GM18508 (cell line): ENCODE measurements around the gene FEM1B.
A peak's percentile ranks its signal among the peaks of the same experiment; 100 is the strongest.
"Not testable (repeated sequence)": the region's sequence is repeated elsewhere in the genome, so short reads cannot be mapped to it uniquely, and the experiment has no call there.

Experiments
- ATAC-seq: cut with Tn5 transposase; IDR thresholded peaks from one replicate; pipeline ENCODE4 v1.9.1; 2021; ENCODE audit warnings: moderate number of reproducible peaks; ENCODE audit not compliant: insufficient read depth, unreplicated experiment

The FEM1B gene

DNA sequence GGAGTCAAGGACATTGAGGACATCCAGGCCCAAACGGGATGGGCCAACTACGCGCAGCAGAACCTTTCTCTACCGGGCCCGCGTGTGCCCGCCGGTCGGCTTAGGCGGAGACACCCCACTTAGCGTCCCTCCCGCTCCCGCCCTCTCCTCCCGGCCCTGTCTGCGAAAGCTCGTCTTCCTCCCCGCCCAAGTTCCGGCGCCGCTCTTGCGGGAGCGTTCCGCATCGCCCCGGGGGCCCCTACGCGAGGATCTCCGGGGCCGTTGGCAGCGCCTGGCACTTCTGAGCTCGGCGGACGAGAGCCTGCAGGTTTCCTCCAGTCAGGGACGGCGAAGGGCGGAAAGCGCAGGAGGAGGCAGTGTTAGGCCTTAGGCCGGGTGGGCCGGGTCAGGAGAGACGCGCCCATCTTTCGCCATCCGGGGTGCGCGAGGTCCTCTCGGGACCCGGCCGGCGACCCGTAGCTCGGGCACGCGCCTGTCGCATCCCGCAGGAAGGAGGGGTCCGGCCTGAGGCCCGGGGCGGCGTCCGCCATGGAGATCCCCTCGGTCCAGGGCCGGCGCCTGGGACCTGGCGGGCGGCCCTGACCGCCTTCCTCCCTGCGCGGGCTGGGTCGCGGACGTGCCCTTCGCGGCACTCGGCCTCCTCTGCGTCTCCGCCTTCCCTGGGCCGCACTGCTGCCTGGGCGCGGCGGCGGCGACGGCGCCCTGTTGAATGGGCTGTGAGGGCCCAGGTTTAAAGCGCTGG, at the start of gene FEM1B:
Gene FEM1B (plus strand): TSS at position 143 of the 742 bp plus-strand sequence. CDS start 673 bp downstream, outside the sequence.
- peak; percentile 43 for ATAC-seq

DNA sequence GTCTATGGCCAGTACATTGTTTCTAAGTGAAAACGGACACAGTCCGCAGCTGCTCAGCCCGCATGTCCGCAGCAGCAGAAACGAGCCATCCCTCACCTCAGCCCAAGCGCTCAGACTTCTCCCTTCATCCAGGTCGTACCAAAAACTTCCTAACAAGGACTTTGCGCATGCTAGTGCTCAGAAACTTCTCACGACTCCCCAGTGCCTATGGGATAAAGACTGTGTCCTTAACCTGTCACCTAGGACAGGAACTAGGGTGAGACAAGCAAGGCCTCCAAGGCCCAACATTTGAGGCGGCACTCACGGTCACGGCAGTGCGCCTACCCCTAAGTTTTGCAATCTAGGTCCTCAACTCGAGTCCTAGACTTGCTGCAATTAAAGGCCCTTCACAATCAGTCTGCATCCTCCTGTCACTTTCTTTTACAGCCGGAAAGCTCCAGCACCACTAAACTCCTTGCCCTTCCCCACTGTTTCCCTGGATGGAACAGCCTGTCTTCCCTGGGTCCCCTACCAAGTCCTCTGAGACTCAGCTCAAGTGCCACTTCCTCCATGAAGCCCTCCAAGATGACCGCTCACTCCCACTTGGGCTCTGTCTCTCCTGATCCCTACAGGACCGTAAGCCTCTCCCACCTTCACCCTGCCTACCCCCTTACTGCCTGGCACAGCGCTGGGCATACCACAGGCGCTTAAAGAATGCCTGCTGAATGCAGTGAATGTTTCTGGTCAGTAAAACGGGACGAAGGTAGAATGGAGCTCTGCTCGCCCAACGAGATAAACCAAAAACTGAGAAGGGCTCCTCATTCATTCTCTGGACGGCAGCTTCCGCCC, 49.2 kb upstream of the FEM1B start:
- no peak for ATAC-seq

DNA sequence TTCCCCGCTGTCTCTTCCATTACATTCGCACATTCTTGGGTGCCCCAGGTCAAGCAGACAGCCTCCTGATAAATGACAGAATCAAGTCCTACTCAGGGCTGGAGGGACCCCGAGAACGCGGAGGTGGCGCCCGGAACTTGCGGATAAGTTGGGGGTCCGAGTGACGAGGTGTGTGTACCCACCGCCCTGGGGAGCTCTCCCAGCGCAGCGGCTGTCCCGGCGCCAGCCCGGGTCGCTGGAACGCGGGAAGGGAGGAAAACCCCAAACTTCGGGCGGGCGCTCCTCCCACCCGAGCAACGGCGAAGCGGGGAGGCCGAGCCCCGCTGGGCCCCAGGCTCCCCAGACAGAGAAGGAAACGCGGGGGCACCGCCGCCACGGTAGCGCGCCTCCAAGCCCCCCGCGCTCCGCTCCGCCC, 48.6 kb upstream of the FEM1B start:
- no peak for ATAC-seq

DNA sequence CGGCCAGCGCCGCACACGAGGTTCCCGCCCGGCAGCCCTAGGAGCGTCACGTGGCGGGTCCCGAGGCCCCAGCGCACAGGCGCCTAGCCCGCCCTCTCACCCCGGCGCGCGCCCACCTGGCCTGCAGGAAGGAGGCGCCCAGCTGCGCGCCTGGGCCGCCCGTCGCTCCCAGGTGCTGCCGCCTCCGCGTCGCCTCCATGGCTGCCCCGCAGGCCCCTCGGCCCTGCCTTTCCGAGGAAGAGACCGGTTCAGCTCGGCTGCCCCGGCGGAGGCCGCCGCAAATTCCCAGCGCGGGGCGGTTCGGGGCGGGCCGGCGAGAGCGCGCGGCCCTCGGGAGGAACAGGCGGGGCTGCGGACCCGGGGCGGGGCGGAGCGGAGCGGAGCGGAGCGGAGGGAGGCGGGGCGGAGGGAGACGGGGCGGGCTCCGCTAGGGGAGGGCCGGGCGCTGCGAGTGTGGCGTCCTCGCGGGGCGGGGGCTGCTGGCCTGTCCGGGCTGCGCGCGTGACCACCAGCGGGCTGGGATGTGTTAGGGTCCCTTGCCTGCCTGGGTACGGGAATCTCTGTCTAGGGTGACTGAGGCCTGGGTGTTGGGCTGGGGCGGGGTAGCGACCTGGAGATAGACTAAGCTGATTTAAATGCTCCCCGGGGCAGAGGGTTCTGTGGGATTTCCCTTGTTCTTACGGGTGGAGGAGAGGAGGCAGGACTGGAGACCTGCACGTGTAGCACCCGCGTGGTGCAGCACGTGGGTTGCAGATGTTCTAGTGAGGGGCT, 48.0 kb upstream of the FEM1B start, which contains the start of gene CLN6:
Gene CLN6 (minus strand): TSS at position 343 of the 771 bp plus-strand sequence. CDS start 144 bp downstream, at position 199.
- no peak for ATAC-seq

DNA sequence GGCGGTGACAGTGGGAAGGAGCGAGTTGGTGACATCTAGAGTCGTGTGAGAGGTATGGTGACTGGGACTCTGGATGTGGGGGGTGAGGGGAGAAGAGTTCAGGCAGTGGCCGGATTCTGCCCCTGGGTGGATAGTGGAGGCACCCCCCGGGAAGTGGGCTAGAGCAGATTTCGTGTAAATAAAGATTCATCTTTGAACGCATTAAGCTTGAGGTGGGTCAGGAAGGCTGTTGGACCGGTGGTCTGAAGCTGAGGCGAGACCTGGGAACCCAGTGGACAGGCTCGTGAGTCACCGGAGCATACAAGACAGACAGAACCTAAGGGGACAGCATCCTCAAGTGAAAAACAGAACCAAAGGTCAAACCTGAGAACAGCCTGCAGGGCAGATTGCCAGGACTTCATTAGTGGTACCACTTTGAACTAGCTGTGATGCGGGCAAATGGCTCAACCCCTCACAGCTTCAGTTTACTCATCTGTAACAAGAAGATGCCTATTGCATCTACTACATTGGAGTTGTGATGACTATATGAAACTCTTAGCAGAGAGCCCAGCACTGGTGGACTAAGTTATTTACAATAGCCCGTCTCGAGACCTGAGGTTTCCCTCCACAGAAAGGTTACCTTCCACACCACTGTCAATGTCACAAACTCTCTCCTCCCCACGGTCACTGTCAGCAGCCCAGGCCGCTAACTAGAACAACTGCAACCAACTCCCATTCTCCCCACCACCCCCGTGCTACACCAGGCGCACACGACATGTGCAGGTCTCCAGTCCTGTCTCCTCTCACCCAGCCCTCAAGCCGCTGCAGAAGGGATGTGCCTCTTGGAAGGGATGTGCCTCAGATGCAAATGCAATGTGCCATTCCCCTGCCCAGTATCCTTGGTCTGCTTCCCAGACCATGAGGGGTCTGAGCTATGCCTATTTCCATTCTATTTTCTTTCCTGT, 47.1 kb upstream of the FEM1B start:
- ATAC-seq, result no peak

DNA sequence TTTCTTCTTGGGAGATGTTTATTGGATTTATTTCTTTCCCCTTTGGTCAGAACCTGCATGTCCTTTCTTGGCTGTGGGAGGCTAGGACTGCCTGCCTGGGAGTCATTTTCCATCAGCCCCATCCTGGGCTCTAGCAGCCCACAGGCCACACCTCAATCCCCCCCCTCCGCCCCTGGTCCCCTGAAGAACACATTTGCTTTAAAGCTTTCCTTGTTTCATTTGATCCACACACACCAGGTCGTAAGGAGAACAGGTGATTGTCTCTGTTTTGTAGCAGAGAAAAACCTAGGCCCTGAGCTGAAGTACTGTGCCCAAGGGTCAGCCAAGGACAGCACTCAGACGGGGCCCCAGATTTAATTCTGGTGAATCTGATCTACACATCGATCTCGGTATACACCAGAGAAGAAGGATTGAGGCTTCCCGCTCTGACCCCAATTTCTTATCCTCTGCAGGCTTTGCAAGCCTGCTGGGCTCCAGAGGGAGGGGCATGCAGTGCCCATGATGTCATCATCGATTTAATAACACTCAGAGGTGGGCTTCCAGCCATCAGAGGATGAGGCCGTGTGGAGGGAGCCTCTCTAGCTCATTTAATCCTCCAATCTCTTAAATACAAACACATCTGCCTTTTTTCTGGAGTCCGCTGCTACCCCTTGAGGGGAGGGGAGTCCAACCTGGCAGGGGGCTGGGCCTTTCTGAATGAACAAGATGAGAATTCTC, 46.3 kb upstream of the FEM1B start:
- no peak for ATAC-seq

DNA sequence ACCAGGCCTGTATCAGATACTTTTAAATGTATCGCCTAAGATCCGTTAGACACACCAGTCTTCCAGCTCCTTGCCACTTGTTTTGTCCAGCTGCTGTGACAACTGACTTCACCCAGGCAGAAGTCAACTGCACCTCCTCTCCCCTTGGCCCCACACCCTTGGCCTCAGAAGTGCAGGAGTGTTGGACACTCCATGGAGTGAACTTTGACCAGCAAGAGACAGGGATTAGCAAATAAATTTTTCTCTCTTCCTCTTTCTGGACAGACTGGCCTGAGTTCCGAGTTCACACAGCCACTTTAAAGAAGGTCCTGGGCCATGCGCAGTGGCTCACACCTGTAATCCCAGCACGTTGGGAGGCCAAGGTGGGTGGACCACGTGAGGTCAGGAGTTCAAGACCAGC, 45.1 kb upstream of the FEM1B start:
- ATAC-seq, result no peak

DNA sequence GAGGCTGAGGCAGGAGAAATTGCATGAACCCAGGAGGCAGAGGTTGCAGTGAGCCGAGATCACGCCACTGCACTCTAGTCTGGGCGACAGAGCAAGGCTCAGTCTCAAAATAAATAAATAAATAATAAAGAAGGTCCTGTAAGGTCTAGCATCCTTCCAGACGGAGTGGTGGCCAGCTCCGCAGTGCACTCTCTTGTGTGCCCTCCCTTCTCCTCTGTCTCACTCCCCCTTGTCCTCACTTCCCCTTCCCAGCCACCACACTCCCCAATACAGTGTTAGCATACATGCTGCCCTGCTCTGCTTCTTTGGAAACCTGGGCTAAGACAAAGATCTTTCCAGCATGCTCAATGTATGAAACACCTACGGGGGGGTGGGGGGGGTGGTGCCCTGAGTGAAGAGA, 44.6 kb upstream of the FEM1B start:
- ATAC-seq, result no peak

DNA sequence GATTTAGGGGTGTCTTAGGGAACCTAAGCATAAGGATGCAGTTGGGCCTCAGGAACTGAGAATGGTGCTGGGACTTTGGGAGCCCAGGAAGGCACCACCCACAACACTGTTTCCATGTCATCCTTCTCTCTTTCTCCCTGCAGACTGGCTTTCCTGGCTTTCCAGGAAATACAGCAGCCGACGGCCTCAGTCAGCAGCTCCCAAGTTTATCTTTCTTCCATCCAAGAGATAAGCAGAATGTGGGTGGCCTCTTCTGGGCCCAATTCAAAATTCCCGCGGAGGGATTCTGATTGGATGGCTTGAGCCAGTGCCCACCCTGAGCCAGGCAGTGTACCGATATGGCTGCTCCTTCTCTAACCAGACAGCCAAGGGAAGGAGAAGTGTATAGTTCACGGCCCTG, 43.5 kb upstream of the FEM1B start:
- no peak for ATAC-seq

DNA sequence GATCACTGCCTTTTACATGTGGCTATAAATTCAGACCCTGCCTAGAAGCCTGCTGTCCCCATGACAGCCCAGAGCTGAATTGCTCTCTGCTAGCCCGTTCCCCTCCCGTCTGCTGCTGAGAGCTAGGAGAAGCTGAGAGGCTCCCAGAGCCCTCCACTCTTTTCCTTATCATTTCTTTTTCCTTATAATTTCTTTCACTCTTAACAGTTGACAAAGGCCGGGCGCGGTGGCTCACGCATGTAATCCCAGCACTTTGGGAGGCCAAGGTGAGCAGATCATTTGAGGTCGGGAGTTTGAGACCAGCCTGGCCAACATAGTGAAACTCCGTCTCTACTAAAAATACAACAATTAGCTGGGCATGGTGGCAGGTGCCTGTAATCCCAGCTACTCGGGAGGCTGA, 43.0 kb upstream of the FEM1B start:
- ATAC-seq, result not testable (repeated sequence)

DNA sequence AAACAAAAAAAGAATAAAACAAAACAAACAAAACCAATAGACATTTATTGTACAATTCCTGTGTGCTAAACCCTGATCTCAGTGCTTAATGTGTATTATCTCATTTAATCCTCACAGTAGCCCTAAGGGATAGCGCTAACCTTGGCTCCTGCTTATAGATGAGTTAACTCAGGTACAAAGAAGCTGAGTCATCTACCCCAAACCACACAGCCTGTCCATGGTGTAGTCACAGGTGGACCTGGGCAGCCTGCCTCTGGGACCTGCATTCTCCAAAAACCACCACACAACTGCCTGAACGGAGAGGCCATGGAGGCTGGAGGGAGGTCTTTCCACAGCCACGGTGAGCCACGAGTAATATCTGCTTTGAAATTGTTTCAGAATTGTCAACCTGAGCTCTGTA, 42.5 kb upstream of the FEM1B start:
- ATAC-seq, result no peak

DNA sequence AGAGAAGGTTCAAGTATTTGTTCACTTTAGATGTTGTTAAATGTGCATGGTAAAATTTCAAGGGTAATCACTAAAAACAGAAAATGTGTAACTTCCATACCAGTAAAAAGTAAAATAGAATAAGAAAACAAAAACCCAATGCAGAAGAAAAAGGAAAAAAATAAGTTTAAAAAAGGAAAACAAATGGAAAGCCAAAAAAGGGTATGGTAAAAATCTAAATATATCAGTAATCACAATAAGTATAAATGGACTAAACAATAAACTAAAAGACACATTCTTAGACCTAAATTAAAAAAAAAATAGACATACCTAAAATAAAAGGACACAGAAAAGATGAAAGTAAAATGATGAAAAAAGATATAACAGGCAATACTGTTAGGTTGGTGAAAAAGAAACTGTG, 38.5 kb upstream of the FEM1B start:
- ATAC-seq, result no peak

DNA sequence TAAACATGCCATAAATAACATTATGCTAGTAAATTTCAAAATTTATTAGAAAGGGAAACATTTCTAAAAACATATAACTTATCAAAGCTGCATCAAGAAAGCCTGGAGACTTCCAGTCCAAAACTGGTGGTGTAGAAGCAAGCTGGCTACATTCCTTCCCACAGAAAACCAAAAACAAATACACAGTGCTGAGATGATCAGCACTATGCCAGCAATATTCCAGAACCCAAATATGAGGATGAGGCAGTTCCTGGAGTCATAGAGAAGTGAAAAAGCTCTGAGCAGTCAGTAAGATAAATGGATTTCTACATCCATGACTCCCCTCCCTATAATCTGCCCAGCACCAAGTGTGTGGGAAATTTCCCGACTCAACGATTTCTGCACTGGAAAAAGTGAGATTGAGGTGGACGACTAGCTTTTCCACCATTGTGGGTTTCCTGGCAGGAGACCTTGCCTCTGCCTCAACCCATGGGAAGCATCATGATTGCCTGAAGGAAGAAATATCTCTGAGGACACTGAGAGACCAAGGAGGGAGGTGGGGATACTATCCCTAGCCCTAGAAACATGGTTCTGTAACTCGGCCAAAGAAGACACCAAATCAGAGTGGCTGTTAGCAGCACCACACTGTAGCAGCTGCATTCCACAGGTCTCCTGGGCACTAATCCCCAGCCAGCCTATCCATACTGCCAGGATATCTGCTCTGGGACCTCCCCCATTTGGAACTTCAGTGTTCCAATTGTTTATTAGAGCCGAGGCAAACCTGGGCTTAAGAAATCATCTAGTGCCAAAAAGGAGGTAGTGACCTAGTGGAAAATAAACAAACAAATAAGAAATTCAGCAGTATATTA, 36.2 kb upstream of the FEM1B start:
- ATAC-seq, result no peak

DNA sequence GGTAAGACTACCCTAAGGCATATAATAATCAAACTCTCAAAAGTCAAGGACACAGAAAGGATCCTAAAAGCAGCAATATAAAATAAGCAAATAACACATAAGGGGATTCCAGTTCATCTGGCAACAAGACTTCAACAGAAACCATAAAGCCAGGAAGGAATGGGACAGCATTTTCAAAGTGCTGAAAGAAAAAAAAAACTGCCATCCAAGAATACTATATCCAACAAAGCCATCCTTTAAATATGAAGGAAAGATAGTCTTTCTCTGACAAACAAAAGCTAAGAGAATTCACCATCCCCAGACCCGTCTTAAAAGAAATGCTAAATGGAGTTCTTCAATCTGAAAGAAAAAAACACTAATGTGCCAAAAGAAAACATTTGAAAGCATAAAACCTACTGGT, 33.3 kb upstream of the FEM1B start:
- ATAC-seq, result no peak

DNA sequence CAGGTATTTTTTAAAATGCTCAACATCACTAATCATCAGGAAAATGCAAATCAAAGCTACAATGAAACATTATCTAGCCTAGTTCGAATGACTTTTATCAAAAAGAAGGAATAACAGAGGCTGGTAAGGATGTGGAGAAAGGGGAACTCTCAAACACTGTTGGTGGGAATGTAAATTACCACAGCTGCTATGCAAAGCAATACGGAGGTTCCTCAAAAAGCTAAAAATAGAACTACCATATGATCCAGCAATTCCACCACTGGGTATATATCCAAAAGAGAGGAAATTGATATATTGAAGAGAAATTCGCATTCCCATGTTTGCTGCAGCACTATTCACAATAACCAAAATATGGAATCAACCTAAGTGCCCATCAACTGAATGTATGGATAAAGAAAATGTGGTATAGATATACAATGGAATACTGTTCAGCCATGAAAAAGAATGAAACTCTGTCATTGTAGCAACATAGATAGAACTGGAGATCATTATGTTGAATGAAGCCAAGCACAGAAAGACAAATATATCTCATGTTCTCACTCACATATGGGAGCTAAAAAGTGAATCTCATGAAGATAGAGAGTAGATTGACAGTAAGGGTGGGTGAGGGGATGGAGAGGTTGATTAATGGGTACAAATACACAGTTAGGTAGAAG, 28.4 kb upstream of the FEM1B start:
- no peak for ATAC-seq

DNA sequence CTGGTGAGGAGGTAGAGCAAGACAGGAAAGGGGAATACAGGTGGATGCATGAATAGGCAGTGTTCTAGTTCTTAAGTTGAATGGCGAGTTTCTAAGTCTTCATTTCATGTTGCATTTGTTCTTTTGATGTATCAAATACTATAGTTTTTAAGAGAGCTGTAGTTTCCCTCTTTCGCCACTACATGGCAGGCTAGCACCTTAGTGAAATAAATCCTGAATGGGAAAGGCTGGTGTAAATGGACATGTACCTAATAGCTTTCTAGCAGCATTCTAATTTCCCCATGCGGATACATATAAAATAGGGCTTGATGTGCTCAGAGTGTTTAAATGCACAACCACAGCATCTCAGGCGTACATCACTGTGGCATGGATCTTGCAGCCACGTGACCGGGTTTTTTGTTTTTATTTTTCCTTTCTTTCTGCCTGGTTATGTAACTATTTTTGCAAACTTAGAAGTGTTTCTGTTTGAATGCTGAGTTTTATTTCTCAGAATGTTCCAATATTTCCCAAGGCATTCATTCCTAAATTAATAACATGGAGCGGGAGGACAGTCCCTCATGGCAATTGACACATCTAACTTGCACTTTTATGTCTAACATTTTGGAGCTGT, 24.5 kb upstream of the FEM1B start:
- no peak for ATAC-seq
